ENCODE results near the gene ZBTB1.
"Not testable (repeated sequence)": the region's sequence is repeated elsewhere in the genome, so short reads cannot be mapped to it uniquely, and the experiment has no call there.

The ZBTB1 gene

DNA sequence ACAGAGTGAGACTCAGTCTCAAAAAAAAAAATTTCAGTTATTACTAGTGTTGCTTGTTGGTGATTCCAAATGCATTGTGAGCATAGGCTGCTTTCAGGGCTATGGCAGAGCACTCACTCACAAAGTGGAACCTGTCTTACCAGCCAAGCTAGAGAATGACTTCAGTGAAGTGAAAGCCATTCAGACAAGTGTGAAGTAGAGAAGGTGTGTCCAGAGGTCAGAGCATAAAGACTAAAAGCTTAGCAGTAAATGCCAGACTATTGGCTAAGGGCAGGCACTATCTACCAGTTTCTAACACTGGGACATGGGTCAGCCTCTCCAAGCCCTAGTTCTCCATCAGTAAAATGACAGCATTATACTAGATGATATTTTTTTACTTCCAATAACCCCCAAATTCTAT lies 57.9 kb downstream of the ZBTB1 start:
- Mint-ChIP-seq H3K27me3 (ENCODE audit: low read depth, poor library complexity) (peaks cover 10% of the 10 kb centered on the region), H3K4me3 (no peak overlapping the region), H3K27ac (no peak overlapping the region), H3K4me1 (peaks cover 28% of the 10 kb centered on the region), H3K9me3 (no peaks in the 10 kb centered on the region), H3K36me3 (ENCODE audit: low read depth) (no peaks in the 10 kb centered on the region)
- DNase-seq = no peak
- TF ChIP-seq, protein P1, sequence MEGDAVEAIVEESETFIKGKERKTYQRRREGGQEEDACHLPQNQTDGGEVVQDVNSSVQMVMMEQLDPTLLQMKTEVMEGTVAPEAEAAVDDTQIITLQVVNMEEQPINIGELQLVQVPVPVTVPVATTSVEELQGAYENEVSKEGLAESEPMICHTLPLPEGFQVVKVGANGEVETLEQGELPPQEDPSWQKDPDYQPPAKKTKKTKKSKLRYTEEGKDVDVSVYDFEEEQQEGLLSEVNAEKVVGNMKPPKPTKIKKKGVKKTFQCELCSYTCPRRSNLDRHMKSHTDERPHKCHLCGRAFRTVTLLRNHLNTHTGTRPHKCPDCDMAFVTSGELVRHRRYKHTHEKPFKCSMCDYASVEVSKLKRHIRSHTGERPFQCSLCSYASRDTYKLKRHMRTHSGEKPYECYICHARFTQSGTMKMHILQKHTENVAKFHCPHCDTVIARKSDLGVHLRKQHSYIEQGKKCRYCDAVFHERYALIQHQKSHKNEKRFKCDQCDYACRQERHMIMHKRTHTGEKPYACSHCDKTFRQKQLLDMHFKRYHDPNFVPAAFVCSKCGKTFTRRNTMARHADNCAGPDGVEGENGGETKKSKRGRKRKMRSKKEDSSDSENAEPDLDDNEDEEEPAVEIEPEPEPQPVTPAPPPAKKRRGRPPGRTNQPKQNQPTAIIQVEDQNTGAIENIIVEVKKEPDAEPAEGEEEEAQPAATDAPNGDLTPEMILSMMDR (IDR thresholded peaks at IDR 0.05) = no peak

DNA sequence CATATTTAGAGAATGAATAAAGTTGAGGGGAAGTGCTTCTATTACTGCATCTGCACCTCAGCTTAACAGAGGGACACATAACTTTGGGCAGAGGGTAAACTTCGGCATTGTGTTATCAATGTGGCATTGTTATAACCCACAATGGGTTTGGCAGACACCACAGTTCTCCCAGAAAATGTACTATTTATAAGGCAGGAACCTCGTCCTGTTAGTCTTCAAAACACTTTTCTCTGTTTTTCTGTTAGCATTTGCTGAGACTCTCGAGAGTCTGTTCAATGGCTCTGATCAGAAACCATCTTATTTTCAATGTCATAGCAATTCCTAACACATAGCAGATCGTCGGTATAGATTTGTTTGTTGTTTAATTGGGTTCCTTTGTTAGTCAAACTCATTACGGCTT lies 59.1 kb downstream of the ZBTB1 start:
- Mint-ChIP-seq H3K27me3 (ENCODE audit: low read depth, poor library complexity) (peaks cover 3% of the 10 kb centered on the region), H3K27ac (no peak overlapping the region), H3K4me1 (peaks cover 34% of the 10 kb centered on the region), H3K4me3 (no peak overlapping the region), H3K9me3 (no peaks in the 10 kb centered on the region), H3K36me3 (ENCODE audit: low read depth) (no peaks in the 10 kb centered on the region)
- no peak for DNase-seq
- TF ChIP-seq, protein P1 (IDR thresholded peaks at IDR 0.05) = no peak

DNA sequence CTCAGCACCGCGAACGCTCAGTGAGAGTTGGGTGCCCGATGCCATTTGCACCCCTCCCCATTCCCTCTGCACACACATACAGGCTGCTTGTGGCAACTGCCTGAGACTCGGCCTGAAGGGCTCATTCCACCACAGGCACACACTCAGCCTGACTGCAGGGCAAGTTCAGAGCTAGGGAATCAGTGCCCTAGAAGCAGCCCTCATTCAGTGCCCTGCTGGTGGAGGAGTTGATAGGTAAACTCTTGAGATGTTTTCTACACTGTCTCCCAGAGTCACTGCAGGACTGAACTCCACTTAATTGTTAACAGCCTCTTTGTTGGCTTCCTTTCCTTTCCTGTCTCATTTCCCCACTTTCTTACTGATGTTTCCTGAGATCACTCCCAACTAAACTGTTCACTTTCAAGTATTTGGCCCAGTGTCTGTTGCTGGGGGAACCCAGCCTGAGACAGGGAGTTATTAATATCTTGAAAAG lies 62.1 kb downstream of the ZBTB1 start:
- Mint-ChIP-seq H3K9me3 (no peaks in the 10 kb centered on the region), H3K36me3 (ENCODE audit: low read depth) (no peaks in the 10 kb centered on the region), H3K27ac (peak overlapping the region; percentile 82), H3K4me1 (peaks cover 25% of the 10 kb centered on the region), H3K4me3 (no peak overlapping the region), H3K27me3 (ENCODE audit: low read depth, poor library complexity) (peaks cover 6% of the 10 kb centered on the region)
- TF ChIP-seq, protein P1 (IDR thresholded peaks at IDR 0.05) = no peak
- DNase-seq = no peak

DNA sequence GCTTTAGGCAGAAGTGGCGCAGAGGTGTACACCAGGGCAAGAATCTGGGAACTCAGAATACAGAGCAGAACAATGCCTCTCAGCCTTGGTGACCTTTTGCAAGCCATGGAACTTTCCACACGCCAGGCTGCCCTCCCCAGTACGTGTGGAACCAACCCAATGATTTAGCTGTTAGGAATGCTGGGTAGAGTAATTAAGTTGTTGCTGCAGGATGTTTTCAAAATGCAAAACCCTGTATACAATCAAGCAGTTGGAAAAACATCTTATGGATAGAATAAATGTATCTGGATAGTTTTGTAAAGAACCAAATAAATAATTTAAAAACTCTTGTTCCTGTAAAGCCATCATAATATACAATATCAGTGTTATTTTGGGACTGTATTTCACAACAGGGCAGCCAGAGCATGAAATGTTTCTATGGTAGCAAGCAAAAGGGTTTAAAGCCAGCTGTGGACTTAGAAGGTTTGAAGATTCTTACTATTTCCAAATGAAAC lies 64.6 kb downstream of the ZBTB1 start:
- no peak overlapping the region for H3K27ac Mint-ChIP-seq
- no peak for DNase-seq
- H3K36me3 Mint-ChIP-seq (ENCODE audit: low read depth) = no peaks in the 10 kb centered on the region
- peaks cover 23% of the 10 kb centered on the region for H3K4me1 Mint-ChIP-seq
- peaks cover 6% of the 10 kb centered on the region for H3K27me3 Mint-ChIP-seq (ENCODE audit: low read depth, poor library complexity)
- TF ChIP-seq, protein P1 (IDR thresholded peaks at IDR 0.05) = no peak
- H3K9me3 Mint-ChIP-seq = no peaks in the 10 kb centered on the region
- H3K4me3 Mint-ChIP-seq = no peak overlapping the region

DNA sequence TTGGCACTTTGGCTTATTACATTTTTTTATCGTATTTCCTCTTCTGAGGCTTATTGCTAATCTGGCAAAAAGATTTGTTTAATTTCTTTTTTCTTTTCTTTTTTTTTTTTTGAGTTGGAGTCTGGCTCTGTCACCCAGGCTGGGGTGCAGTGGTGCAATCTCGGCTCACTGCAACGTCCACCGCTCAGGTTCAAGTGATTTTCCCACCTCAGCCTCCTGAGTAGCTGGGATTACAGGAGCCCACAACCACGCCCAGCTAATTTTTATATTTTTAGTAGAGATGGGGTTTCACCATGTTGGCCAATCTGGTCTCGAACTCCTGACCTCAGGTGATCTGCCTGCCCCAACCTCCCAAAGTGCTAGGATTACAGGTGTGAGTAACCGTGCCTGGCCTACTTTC lies 65.1 kb downstream of the ZBTB1 start:
- H3K36me3 Mint-ChIP-seq (ENCODE audit: low read depth); H3K27me3 Mint-ChIP-seq (ENCODE audit: low read depth, poor library complexity); H3K27ac Mint-ChIP-seq; DNase-seq; H3K4me3 Mint-ChIP-seq; H3K9me3 Mint-ChIP-seq: not testable (repeated sequence)
- H3K4me1 Mint-ChIP-seq = peaks cover 26% of the 10 kb centered on the region

DNA sequence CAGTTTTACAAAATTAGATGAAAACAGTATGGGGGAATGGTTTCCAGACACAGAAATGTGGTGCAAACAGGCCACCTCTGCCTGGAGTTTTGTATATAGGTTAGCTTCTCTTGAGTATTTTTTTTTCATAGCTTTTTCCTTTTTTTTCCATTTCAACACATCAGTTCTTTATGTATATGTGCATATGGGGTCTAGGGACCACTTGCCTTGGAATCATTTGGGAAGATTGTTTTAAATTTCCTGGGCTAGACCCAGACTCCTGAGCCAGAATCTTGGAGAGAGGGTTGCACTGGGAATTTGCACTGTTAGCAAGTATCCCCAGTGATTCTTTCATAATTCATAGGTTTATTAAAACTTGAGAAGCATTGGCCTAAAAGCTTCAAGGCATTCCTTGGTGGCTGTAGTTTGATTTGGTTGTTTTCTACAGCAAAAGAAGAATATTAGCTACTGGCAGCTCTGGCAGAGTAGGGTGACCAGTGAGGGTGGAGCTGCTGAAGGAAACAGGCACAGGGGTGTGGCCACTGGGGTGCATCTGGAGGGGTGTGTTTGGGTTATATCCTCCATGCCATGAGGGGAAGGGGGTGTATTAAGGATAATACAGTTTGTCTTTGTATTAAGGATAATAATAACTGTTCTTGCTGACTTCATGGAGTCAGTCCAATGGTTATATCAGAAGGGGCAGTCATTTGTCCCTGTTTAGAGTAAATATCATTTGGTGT lies 68.0 kb downstream of the ZBTB1 start:
- TF ChIP-seq, protein P1 (IDR thresholded peaks at IDR 0.05) = no peak
- Mint-ChIP-seq H3K4me3 (no peak overlapping the region), H3K27ac (no peak overlapping the region), H3K9me3 (no peaks in the 10 kb centered on the region), H3K4me1 (peaks cover 27% of the 10 kb centered on the region), H3K27me3 (ENCODE audit: low read depth, poor library complexity) (peaks cover 3% of the 10 kb centered on the region), H3K36me3 (ENCODE audit: low read depth) (no peaks in the 10 kb centered on the region)
- no peak for DNase-seq

All from nephron progenitor cell (in vitro differentiated cells).